Adrenal gland (tissue), 5 donors: ENCODE data around the gene SUFU.
A peak's percentile ranks its signal among the peaks of the same experiment; 100 is the strongest.

Source experiments
- POLR2A ChIP-seq, 2 donors: fragments of 450-650 bp; IDR thresholded peaks; one replicate each; pipeline ENCODE4 v1.6.1; 2017; ENCODE audit warnings: antibody characterized with exemption in 2 of 2, mild to moderate bottlenecking in 2 of 2, moderate library complexity in 1 of 2
- TF ChIP-seq, protein P1 (sequence below), 6 experiments: fragments of 450-650 bp in 4 of 6; fragments of 200-600 bp in 2 of 6; sonication (generic) in 1 of 6; IDR thresholded peaks; 1 replicate in 5 of 6; 2 replicates in 1 of 6; pipeline versions ENCODE4 v1.5.1 to v1.8.0; 2016 to 2021; ENCODE audit warnings: antibody characterized with exemption in 6 of 6, mild to moderate bottlenecking in 2 of 6, moderate library complexity in 1 of 6
- donor health status: DM: no; HTN: no; CAD: no.

DNA sequence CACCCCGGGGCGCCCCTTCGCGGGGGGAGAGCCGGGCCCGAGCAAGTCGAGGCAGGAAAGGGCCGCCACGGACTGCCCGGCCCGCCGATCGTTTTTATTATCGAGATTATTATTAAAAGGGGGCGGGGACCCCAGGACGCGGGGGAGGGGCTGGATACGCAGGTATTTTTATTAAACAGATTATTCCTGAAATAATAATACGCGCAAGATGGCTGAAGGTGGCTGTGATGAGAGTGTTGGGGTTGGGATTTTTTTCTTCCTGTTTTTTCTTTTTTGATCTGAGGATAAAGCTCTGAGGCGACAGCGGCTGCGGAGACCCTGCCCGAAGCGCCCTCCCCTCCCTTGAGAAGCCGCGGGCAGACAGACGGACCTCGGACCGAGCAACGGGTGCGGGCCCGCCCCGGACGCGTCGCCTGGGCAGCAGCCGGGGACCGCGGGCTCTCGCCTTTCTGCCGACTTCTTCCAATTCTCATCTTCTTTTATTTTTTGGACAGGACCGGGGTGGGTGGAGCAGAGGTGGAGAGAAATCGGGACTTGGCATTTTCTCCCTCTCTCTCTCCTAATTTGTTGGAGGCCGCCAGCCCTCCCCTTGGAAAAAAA, 139.1 kb downstream of the SUFU start:
- peak; percentile 52 to 67 for TF ChIP-seq POLR2A (IDR thresholded peaks at IDR 0.05)
- TF ChIP-seq, protein P1, sequence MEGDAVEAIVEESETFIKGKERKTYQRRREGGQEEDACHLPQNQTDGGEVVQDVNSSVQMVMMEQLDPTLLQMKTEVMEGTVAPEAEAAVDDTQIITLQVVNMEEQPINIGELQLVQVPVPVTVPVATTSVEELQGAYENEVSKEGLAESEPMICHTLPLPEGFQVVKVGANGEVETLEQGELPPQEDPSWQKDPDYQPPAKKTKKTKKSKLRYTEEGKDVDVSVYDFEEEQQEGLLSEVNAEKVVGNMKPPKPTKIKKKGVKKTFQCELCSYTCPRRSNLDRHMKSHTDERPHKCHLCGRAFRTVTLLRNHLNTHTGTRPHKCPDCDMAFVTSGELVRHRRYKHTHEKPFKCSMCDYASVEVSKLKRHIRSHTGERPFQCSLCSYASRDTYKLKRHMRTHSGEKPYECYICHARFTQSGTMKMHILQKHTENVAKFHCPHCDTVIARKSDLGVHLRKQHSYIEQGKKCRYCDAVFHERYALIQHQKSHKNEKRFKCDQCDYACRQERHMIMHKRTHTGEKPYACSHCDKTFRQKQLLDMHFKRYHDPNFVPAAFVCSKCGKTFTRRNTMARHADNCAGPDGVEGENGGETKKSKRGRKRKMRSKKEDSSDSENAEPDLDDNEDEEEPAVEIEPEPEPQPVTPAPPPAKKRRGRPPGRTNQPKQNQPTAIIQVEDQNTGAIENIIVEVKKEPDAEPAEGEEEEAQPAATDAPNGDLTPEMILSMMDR (IDR thresholded peaks at IDR 0.05) = no peak
